ENCODE data around the gene ABLIM2. TPM values are rescaled to one million over a fixed set of nuclear protein-coding genes. Genes with fewer than 3 reads are reported as not detected.

The ABLIM2 gene
- total RNA-seq, 2 experiments from 2014 or later: 0.76 TPM; not detected in 1

- Histone ChIP-seq H3K4me1 (ENCODE audit: insufficient read depth, low read length, poor library complexity, severe bottlenecking) (peaks cover 7% of the 10 kb centered on the region), H3K4me2 (ENCODE audit: low read length) (0 out of 2 replicates have a peak overlapping the region, but pooled peaks have one; percentile 9), H3K4me3 (ENCODE audit: low read depth, low read length, poor library complexity, severe bottlenecking) (no peak overlapping the region), H4K20me1 (ENCODE audit: insufficient read depth, low read length) (no peaks in the 10 kb centered on the region), H3K9me2 (ENCODE audit: insufficient read depth, low read length) (no peaks in the 10 kb centered on the region), H2AFZ (ENCODE audit: low read length) (no peak overlapping the region), H3K79me2 (ENCODE audit: insufficient read depth, low read depth, low read length) (no peaks in the 10 kb centered on the region), H3K36me3 (ENCODE audit: insufficient read depth, low read length) (no peaks in the 10 kb centered on the region), H3K27ac (ENCODE audit: low read depth, low read length, poor library complexity, severe bottlenecking) (no peak overlapping the region), H3K9me3 (ENCODE audit: low read length) (no peaks in the 10 kb centered on the region)
- BruUV-seq (replicated peaks): no TSS peak
- ChIA-PET CTCF (ENCODE audit: unreplicated experiment) (no interaction called here), POLR2A (no interaction called here)
- TF ChIP-seq EZH2phosphoT487 (IDR thresholded peaks at IDR 0.05; ENCODE audit: borderline replicate concordance, low read depth, low read length) (no peak), CTCF (conservative IDR thresholded peaks at IDR 0.05; ENCODE audit: low read length) (no peak)
- no peak for DNase-seq (ENCODE audit: low spot score)
- intact Hi-C loops (cut with micrococcal nuclease; ENCODE audit: unreplicated experiment): no loop called here
These were observed 197.6 kb downstream of the ABLIM2 start for GRCh38 chr4:7960790-7961655.

GRCh38 chr4:7960017-7960789, 198.4 kb downstream of the ABLIM2 start:
- H3K9me3 ChIP-seq (ENCODE audit: low read length): no peaks in the 10 kb centered on the region
- no peak overlapping the region for H3K4me2 ChIP-seq (ENCODE audit: low read length)
- no peak overlapping the region for H2AFZ ChIP-seq (ENCODE audit: low read length)
- no peak overlapping the region for H3K4me3 ChIP-seq (ENCODE audit: low read depth, low read length, poor library complexity, severe bottlenecking)
- no peak for DNase-seq (ENCODE audit: low spot score)
- no peaks in the 10 kb centered on the region for H4K20me1 ChIP-seq (ENCODE audit: insufficient read depth, low read length)
- H3K36me3 ChIP-seq (ENCODE audit: insufficient read depth, low read length): no peaks in the 10 kb centered on the region
- no peaks in the 10 kb centered on the region for H3K9me2 ChIP-seq (ENCODE audit: insufficient read depth, low read length)
- POLR2A ChIA-PET: no interaction called here
- peaks cover 7% of the 10 kb centered on the region for H3K4me1 ChIP-seq (ENCODE audit: insufficient read depth, low read length, poor library complexity, severe bottlenecking)
- intact Hi-C loops (cut with micrococcal nuclease; ENCODE audit: unreplicated experiment): no loop called here
- CTCF ChIA-PET (ENCODE audit: unreplicated experiment): no interaction called here
- H3K79me2 ChIP-seq (ENCODE audit: insufficient read depth, low read depth, low read length): no peaks in the 10 kb centered on the region
- no peak overlapping the region for H3K27ac ChIP-seq (ENCODE audit: low read depth, low read length, poor library complexity, severe bottlenecking)
- TF ChIP-seq CTCF (conservative IDR thresholded peaks at IDR 0.05; ENCODE audit: low read length) (no peak), EZH2phosphoT487 (IDR thresholded peaks at IDR 0.05; ENCODE audit: borderline replicate concordance, low read depth, low read length) (no peak)
- no TSS peak for BruUV-seq (replicated peaks)
